Right lobe of liver (tissue), 6 donors: Measurements from ENCODE around the gene KRT84. TPM values are rescaled to one million over a fixed set of nuclear protein-coding genes. Genes with fewer than 3 reads are reported as not detected.
A peak's percentile ranks its signal among the peaks of the same experiment; 100 is the strongest.

Experiments used
- ATAC-seq, 4 donors: fragments of 200-7000 bp; cut with Tn5 transposase; one replicate each; pipeline ENCODE4 v1.9.1; 2020; ENCODE audit warnings: mild to moderate bottlenecking in 4 of 4, moderate library complexity in 4 of 4
- DNase-seq, 3 donors: peaks; one replicate each; pipeline ENCODE4 v3.0.0-alpha.2; 2020
- H3K27ac ChIP-seq, 3 donors: fragments of 200-600 bp; one replicate each; pipeline ENCODE4 v1.8.0; 2022
- H3K27me3 ChIP-seq, 2 donors: fragments of 200-600 bp; one replicate each; pipeline ENCODE4 v1.8.0; 2022
- H3K36me3 ChIP-seq, 4 donors: fragments of 200-600 bp; sonication (generic) in 1 of 4; one replicate each; pipeline versions ENCODE4 v1.5.1 to v1.8.0; 2017 to 2022; ENCODE audit warnings: control low read depth in 1 of 4
- H3K4me1 ChIP-seq, 4 donors: fragments of 200-600 bp; sonication (generic) in 1 of 4; one replicate each; pipeline versions ENCODE4 v1.5.1 to v1.8.0; 2017 to 2022; ENCODE audit warnings: control low read depth in 1 of 4
- H3K4me3 ChIP-seq, 3 donors: fragments of 200-600 bp; one replicate each; pipeline ENCODE4 v1.8.0; 2022
- H3K9me3 ChIP-seq, 4 donors: fragments of 200-600 bp; sonication (generic) in 1 of 4; one replicate each; pipeline versions ENCODE4 v1.5.1 to v1.8.0; 2017 to 2022; ENCODE audit warnings: control low read depth in 1 of 4
- POLR2A ChIP-seq: fragments of 450-650 bp; IDR thresholded peaks from one replicate; pipeline ENCODE4 v1.6.1; 2017; ENCODE audit warnings: antibody characterized with exemption, mild to moderate bottlenecking
- WGBS: methylation state at CpG from one replicate; pipeline ENCODE4 v1.1.6; 2018; ENCODE audit warnings: low coverage, low lambda C conversion rate; ENCODE audit not compliant: insufficient coverage; ENCODE audit errors: missing lambda C conversion rate; 5-methylcytosine and 5-hydroxymethylcytosine counted together
- intact Hi-C, 2 donors: fragments of 100-400 bp; cut with DNase I; formaldehyde crosslinking; loops; one replicate each; pipeline versions ENCODE4 v1.11.2 to v1.14.1; 2022
- total RNA-seq, 6 experiments: library from RNA; depleted of rRNA in 2 of 6; stranded (reverse); fragments of >200 nt in 2 of 6; fragmentation: NEBNext Ultra II Directional in 3 of 6; extraction: Animal tissue kit (Norgen Biotek cat#: 25700) in 3 of 6; gene quantifications; one replicate each; pipeline versions ENCODE4 v1.1.0 to v1.2.4, GENCODE V29; 2016 to 2023
- TF ChIP-seq, protein P1 (sequence below), 4 donors: fragments of 200-600 bp in 3 of 4; fragments of 450-650 bp in 1 of 4; IDR thresholded peaks; one replicate each; pipeline versions ENCODE4 v1.5.1 to v1.8.0; 2016 to 2022; ENCODE audit warnings: antibody characterized with exemption in 4 of 4, mild to moderate bottlenecking in 2 of 4
- donor health status: DM: no; HTN: yes; CAD: no.
- donor health status: DM: no; HTN: no; CAD: no.
- donor health status: DM: no; HTN: no; CAD: no.
- donor health status: DM: no; HTN: yes; CAD: no.
- donor health status: DM: no; HTN: yes; CAD: no.

The KRT84 gene
- total RNA-seq, 6 experiments from 2014 or later, result not detected

GRCh38 chr12:52327830-52328500, 57.5 kb downstream of the KRT84 start:
- WGBS, result 23% methylated on average over 5 of the region's 10 CpGs
- TF ChIP-seq, protein P1, sequence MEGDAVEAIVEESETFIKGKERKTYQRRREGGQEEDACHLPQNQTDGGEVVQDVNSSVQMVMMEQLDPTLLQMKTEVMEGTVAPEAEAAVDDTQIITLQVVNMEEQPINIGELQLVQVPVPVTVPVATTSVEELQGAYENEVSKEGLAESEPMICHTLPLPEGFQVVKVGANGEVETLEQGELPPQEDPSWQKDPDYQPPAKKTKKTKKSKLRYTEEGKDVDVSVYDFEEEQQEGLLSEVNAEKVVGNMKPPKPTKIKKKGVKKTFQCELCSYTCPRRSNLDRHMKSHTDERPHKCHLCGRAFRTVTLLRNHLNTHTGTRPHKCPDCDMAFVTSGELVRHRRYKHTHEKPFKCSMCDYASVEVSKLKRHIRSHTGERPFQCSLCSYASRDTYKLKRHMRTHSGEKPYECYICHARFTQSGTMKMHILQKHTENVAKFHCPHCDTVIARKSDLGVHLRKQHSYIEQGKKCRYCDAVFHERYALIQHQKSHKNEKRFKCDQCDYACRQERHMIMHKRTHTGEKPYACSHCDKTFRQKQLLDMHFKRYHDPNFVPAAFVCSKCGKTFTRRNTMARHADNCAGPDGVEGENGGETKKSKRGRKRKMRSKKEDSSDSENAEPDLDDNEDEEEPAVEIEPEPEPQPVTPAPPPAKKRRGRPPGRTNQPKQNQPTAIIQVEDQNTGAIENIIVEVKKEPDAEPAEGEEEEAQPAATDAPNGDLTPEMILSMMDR (IDR thresholded peaks at IDR 0.05), result no peak
- no peak for TF ChIP-seq POLR2A
- ATAC-seq, result peak in 1 of 4 donors; percentile 2

More at GRCh38 chr12:52327830-52328500, 57.5 kb downstream of the KRT84 start:
- Histone ChIP-seq H3K27me3 (no peaks in the 10 kb centered on the region), H3K4me1 (peaks cover 0 to 16% (median 0%) of the 10 kb centered on the region in 4 donors), H3K27ac (no peak overlapping the region), H3K36me3 (no peaks in the 10 kb centered on the region), H3K9me3 (no peaks in the 10 kb centered on the region), H3K4me3 (no peak overlapping the region)
- DNase-seq, result no peak
- intact Hi-C loops, result loop anchor here (10.0 kb wide), 1 partner anchor 173 kb away; no protein-coding TSS in a partner anchor

Other genes starting within 250 kb of the KRT84 start
- gene KRT80, start 193.6 kb downstream of the KRT84 start, total RNA-seq, result under 1 TPM; 0.09 to 0.51 (median 0.15) TPM
- gene KRT7, start 152.4 kb downstream of the KRT84 start, total RNA-seq, result 10 to 100 TPM in 3 of 6 experiments, 1 to 10 TPM in 3; 3.4 to 19.2 (median 10.7) TPM
- gene KRT86, start 111.0 kb downstream of the KRT84 start, total RNA-seq, result not detected
- under 1 TPM in 1 of 6 experiments, not detected in 5; 0.13 TPM for gene KRT81, start 94.1 kb downstream of the KRT84 start, total RNA-seq
- not detected for gene KRT83, start 64.3 kb downstream of the KRT84 start, total RNA-seq
- not detected for gene KRT85, start 18.2 kb downstream of the KRT84 start, total RNA-seq
- gene KRT82, start 20.7 kb upstream of the KRT84 start, total RNA-seq, result not detected
- not detected for gene KRT75, start 48.7 kb upstream of the KRT84 start, total RNA-seq
- under 1 TPM in 1 of 6 experiments, not detected in 5; 0.13 TPM for gene KRT6B, start 66.5 kb upstream of the KRT84 start, total RNA-seq
- under 1 TPM in 1 of 6 experiments, not detected in 5; 0.15 TPM for gene KRT6C, start 88.2 kb upstream of the KRT84 start, total RNA-seq
- 1 to 10 TPM in 1 of 6 experiments, not detected in 5; 1.2 TPM for gene KRT6A, start 107.6 kb upstream of the KRT84 start, total RNA-seq
- gene KRT5, start 134.7 kb upstream of the KRT84 start, total RNA-seq, result under 1 TPM in 1 of 6 experiments, not detected in 5; 0.66 TPM
- not detected for gene KRT71, start 167.5 kb upstream of the KRT84 start, total RNA-seq
- gene KRT74, start 188.2 kb upstream of the KRT84 start, total RNA-seq, result not detected
- gene KRT72, start 215.8 kb upstream of the KRT84 start, total RNA-seq, result not detected
- gene KRT73, start 232.9 kb upstream of the KRT84 start, total RNA-seq, result not detected